Stimulated activated effector memory CD8-positive, alpha-beta T cell treated with anti-CD3 and anti-CD28 coated beads, Interleukin-12 subunit alpha, Interleukin-12 subunit beta, amount 100 ng/mL, for 72 hours (primary cell): ENCODE results near the gene CARD19.

Experiments
- ATAC-seq: fragments of 150-1000 bp; cut with Tn5 transposase; 2 replicates; pipeline ENCODE4 v1.10.0; 2021
- DNase-seq, 2 donors: peaks; one replicate each; pipeline ENCODE4 v3.0.0; 2021 to 2022; ENCODE audit warnings: low spot score in 2 of 2
- H3K27ac Mint-ChIP-seq: one replicate; pipeline ENCODE4 v1.8.0; 2022; ENCODE audit warnings: mild to moderate bottlenecking, mixed read lengths
- H3K36me3 Mint-ChIP-seq: one replicate; pipeline ENCODE4 v1.8.0; 2022; ENCODE audit warnings: mild to moderate bottlenecking, mixed read lengths
- H3K4me1 Mint-ChIP-seq: one replicate; pipeline ENCODE4 v1.8.0; 2022; ENCODE audit warnings: mixed read lengths
- H3K4me3 Mint-ChIP-seq: one replicate; pipeline ENCODE4 v1.8.0; 2022; ENCODE audit warnings: mild to moderate bottlenecking, mixed read lengths
- H3K9me3 Mint-ChIP-seq: one replicate; pipeline ENCODE4 v1.8.0; 2022; ENCODE audit warnings: mixed read lengths

Gene CARD19

DNA sequence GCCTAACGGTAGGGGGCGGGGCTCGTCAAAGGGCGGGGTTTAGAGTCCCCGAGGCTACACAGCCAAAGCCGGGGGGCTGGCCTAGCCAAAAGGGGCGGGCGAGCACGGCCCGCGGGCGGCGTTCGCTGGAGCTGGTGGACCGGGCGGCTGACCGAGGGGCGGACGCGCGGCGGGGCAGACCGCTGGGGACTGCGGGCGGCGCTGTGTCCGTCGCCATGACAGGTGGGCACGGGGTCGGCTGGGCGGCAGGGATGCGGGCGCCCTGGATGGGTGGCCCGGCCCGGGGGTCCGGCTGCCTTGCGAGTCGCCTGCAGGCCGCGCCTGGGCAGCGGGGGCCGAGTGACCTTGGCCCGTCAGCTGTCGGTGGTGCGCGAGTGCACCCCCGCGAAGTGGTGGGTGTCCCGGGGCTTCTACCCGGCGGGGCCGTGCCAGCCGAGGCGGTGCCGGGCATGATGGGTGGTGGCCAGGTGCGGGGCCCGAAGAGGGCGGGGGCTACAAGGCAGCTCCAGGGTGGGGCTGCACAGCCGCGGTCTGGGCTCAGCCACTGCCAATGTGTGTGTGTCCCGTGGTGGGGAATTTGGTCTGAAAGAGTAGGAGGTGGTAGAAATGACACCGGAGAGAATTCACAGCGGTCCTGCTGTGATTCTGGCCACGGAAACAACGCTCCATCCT lies at the start of gene CARD19:
Gene CARD19, plus strand, starts transcription at position 87 of the 672 bp plus-strand sequence. Its CDS starts 129 bp downstream, at position 216.
- Mint-ChIP-seq H3K9me3 (peaks cover under 1% of the 10 kb centered on the region), H3K4me3 (peak within 1 kb of the TSS; percentile 93), H3K27ac (peak within 1 kb of the TSS; percentile 93), H3K4me1 (peaks cover 69% of the 10 kb centered on the region), H3K36me3 (peaks cover 17% of the 10 kb centered on the region)
- peak; percentile 35 for ATAC-seq
- peak in 1 of 2 donors; percentile 99 for DNase-seq

- no peak for DNase-seq
- Mint-ChIP-seq H3K4me1 (peaks cover 26% of the 10 kb centered on the region), H3K27ac (peak overlapping the region; percentile 62), H3K36me3 (no peaks in the 10 kb centered on the region), H3K4me3 (no peak overlapping the region), H3K9me3 (no peaks in the 10 kb centered on the region)
- peak; percentile 46 for ATAC-seq
Measured at GRCh38 chr9:93048566-93049448, 47.2 kb upstream of the CARD19 start.

GRCh38 chr9:93049491-93049890 lies 46.5 kb upstream of the CARD19 start:
- Mint-ChIP-seq H3K9me3 (no peaks in the 10 kb centered on the region), H3K27ac (peak overlapping the region; percentile 62), H3K4me3 (no peak overlapping the region), H3K36me3 (no peaks in the 10 kb centered on the region), H3K4me1 (peaks cover 27% of the 10 kb centered on the region)
- ATAC-seq, result no peak
- no peak for DNase-seq

DNA sequence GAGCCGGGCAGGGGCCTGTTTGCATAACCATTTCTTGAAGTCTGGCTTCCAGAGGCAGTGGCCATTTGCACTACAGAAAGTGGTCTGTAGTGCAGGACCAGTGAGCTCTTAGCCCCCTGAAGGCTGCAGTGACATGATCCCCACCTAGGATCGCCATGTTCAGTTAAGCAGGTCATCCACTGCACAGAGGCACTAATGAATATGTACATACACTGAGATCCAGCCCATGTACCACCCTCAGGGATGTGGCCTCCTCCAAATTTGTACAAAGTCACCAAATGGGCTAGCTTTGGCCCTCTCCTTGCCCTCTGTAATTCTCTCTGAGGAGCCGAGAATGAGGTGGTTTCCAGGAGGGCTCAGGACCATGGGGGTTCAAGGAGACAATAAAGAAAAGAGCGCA lies 45.8 kb upstream of the CARD19 start:
- DNase-seq (no peak), ATAC-seq (no peak)
- H3K27ac Mint-ChIP-seq, result no peak overlapping the region
- H3K9me3 Mint-ChIP-seq, result no peaks in the 10 kb centered on the region
- H3K36me3 Mint-ChIP-seq, result no peaks in the 10 kb centered on the region
- H3K4me3 Mint-ChIP-seq, result no peak overlapping the region
- peaks cover 32% of the 10 kb centered on the region for H3K4me1 Mint-ChIP-seq

DNA sequence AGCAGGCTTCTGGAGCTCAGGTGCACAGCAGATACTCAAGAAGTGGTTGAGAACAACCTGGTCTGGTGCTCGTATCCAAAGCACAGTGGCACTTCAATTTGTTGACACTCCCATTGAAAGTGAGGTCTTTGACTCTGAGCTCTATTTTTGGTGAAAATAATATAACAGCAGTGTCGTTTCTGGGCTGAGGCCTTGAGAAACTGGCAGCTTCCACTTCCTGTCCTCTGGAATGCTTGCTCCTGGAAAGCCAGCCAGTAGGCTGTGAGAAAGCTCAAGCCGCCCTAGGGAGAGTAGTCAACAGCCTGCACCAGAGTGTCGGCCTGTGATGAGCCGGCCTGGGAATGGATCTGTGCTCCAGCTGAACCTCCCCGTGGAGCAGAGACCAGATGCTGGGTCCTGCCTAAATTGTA lies 44.3 kb upstream of the CARD19 start:
- ATAC-seq (no peak), DNase-seq (no peak)
- H3K36me3 Mint-ChIP-seq, result no peaks in the 10 kb centered on the region
- no peaks in the 10 kb centered on the region for H3K9me3 Mint-ChIP-seq
- no peak overlapping the region for H3K4me3 Mint-ChIP-seq
- peaks cover 34% of the 10 kb centered on the region for H3K4me1 Mint-ChIP-seq
- no peak overlapping the region for H3K27ac Mint-ChIP-seq

DNA sequence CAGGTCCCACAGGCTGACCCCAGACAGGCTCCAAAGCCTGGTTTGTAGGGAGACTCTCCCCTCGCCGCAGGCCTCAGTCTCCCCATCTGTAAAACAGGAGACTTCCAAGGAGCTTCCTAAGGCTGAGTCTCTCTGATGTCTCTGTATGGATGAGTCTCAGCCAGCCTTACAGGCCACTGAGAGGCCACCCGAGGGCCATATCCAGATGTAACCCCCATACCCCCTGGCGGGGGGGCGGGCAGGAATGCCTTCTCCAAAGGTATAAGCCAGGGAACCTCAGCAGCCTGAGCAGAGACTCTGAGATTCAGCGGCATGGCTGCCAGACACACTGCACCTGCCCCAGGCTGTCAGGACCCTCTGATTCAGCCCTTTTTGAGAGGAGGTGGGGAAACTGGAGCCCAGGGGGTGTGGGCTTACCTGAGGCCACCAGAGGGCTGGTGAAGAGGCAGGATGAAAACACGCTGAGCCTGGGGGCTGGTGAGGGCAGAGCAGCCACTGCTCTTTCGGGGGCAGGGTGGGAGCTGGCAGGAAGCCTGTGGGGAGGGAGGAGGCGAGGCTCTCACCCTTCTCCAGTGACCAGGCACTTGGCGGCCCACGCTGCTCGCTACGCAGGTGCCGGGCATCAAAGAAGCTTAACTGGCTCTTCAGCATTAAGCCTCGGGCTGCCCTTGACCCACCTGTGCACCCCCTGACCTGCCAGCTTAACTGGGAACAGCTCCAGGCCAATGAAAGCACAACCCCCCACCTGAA lies 43.1 kb upstream of the CARD19 start:
- Mint-ChIP-seq H3K4me1 (peaks cover 36% of the 10 kb centered on the region), H3K27ac (peak overlapping the region; percentile 83), H3K4me3 (no peak overlapping the region), H3K9me3 (no peaks in the 10 kb centered on the region), H3K36me3 (peaks cover 9% of the 10 kb centered on the region)
- no peak for ATAC-seq
- no peak for DNase-seq

DNA sequence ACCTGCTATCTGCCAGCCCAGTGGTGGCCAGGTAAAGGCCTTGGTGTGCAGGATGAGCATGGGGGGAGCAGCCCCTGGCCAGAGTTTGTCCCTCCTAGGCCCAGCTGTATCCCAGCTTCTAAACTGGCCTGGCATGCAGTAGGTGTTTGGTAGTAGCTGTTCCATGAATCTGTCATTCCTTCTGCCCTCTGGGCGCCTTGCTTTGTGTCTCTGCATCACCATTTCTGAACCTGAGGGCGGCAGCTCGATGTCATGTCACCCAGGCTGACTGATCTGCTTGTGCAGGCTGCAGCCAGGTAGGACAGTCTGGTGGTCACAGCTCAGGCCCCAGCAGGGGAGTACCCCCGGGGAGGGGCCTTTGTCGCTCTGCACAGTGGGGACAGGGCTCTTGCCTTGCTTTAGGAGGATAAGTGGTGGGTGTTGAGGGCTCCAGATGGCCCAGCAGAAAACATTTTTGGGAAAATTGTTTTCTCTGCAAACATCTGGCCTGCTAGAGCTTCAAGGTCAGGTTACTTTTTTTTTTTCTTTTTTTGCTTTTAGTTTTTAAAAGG lies 42.2 kb upstream of the CARD19 start:
- ATAC-seq (no peak), DNase-seq (no peak)
- H3K27ac Mint-ChIP-seq, result no peak overlapping the region
- H3K4me3 Mint-ChIP-seq, result no peak overlapping the region
- no peaks in the 10 kb centered on the region for H3K9me3 Mint-ChIP-seq
- H3K36me3 Mint-ChIP-seq, result peaks cover 11% of the 10 kb centered on the region
- H3K4me1 Mint-ChIP-seq, result peaks cover 34% of the 10 kb centered on the region

DNA sequence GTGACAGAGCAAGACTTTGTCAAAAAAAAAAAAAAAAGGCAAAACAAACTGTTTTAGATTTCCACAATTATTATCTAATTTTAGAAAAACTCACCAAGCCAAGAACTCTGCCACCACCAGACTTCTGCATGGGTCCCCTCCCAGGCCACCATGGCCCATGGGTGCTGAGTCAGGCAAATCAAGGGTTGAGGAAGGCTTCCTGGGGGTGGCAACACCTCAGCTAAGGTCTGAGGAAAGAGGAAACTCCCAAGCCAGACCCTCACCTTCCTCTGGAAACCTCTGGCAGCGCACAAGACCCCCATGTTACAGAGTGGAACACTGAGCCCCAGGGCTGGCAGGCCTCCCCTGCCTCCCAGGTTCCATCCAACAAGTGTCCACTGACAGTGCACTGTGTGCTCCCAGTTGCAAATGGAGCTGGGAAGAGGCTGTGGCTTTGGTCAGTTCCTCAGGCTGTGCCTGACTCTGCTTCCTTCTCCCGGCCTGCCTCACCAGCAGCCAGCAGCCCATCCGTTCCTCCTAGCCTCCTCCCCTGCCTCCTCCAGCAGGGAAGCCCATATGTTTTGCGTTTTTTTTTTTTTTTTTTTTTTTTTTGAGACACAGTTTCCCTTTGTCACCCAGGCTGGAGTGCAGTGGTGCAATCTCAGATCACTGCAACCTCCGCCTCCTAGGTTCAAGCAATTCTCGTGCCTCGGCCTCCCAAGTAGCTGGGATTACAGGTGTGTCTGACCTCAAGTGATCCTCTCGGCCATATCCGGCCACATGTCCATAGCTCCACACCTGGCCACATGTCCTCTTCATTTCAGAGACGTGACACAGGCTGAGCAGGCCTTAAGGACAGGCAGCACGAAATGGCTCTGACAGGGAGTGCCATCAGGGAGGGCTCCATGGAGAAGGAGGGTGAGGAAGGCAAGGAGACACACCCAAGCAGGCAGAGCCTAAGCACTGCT lies 41.0 kb upstream of the CARD19 start:
- Mint-ChIP-seq H3K36me3 (peaks cover 11% of the 10 kb centered on the region), H3K9me3 (no peaks in the 10 kb centered on the region), H3K4me3 (no peak overlapping the region), H3K27ac (peak overlapping the region; percentile 83), H3K4me1 (peaks cover 36% of the 10 kb centered on the region)
- no peak for ATAC-seq
- DNase-seq, result no peak

GRCh38 chr9:93057042-93057702 lies 38.8 kb upstream of the CARD19 start:
- H3K4me3 Mint-ChIP-seq, result peak overlapping the region; percentile 79
- ATAC-seq, result no peak
- H3K4me1 Mint-ChIP-seq, result peaks cover 57% of the 10 kb centered on the region
- no peaks in the 10 kb centered on the region for H3K9me3 Mint-ChIP-seq
- no peak for DNase-seq
- peaks cover 17% of the 10 kb centered on the region for H3K36me3 Mint-ChIP-seq
- H3K27ac Mint-ChIP-seq, result peak overlapping the region; percentile 65

GRCh38 chr9:93057703-93058354 lies 38.2 kb upstream of the CARD19 start:
- Mint-ChIP-seq H3K4me1 (peaks cover 62% of the 10 kb centered on the region), H3K36me3 (peaks cover 17% of the 10 kb centered on the region), H3K27ac (peak overlapping the region; percentile 65), H3K4me3 (peak overlapping the region; percentile 79), H3K9me3 (no peaks in the 10 kb centered on the region)
- DNase-seq (no peak), ATAC-seq (peak; percentile 20)

DNA sequence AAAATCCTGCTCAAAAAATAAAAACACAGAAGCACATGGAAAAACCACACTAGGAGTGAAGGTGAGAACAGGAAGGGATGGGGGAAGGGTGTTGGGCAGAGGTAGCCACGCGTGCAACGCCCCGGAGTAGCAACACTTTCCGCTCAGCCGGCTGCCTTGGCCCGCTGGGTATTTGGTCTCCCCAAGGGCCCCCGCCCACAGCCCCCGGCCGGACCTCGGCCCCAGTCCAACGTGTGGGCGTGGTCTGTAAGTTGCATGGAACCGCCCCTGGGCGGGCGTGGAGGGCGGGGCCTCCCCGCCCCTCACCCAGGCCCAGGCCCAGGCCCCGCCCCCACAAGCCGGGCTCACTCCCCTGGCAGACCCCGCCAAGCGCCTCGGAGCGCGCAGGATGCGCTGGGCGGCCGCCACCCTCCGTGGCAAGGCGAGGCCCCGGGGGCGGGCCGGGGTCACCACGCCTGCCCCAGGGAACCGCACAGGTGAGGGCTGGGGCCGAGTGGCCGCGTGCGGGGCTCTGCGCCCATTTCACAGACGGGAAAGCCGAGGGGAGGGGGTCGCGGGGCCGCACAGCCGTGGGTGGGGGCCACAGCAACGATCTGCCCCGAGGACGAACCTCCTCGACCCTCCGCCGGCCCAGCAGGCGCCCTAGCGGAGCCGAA lies 37.5 kb upstream of the CARD19 start, which contains the start of gene SUSD3:
Gene SUSD3, plus strand, starts transcription at position 347 of the 656 bp plus-strand sequence. Its CDS starts 42 bp downstream, at position 389.
- Mint-ChIP-seq H3K27ac (peak within 1 kb of the TSS; percentile 86), H3K9me3 (no peaks in the 10 kb centered on the region), H3K4me3 (peak within 1 kb of the TSS; percentile 79), H3K36me3 (peaks cover 17% of the 10 kb centered on the region), H3K4me1 (peaks cover 56% of the 10 kb centered on the region)
- peak; percentile 41 to 80 for DNase-seq
- peak; percentile 74 for ATAC-seq

GRCh38 chr9:93059011-93059714 lies 36.9 kb upstream of the CARD19 start:
- peak in 1 of 2 donors; percentile 66 for DNase-seq
- H3K27ac Mint-ChIP-seq, result peak overlapping the region; percentile 86
- ATAC-seq, result peak; percentile 17

More at GRCh38 chr9:93059011-93059714, 36.9 kb upstream of the CARD19 start:
- H3K4me1 Mint-ChIP-seq, result peaks cover 56% of the 10 kb centered on the region
- peaks cover 17% of the 10 kb centered on the region for H3K36me3 Mint-ChIP-seq
- no peaks in the 10 kb centered on the region for H3K9me3 Mint-ChIP-seq
- H3K4me3 Mint-ChIP-seq, result peak overlapping the region; percentile 79
